ENCODE data around the gene RPTOR. TPM values are rescaled to one million over a fixed set of nuclear protein-coding genes. Genes with fewer than 3 reads are reported as not detected.

RPTOR gene
- polyA plus RNA-seq, 1 donor (not counting 4 experiments of a cell fraction or from before 2014, with no cell fraction given), result 4.0 TPM

DNA sequence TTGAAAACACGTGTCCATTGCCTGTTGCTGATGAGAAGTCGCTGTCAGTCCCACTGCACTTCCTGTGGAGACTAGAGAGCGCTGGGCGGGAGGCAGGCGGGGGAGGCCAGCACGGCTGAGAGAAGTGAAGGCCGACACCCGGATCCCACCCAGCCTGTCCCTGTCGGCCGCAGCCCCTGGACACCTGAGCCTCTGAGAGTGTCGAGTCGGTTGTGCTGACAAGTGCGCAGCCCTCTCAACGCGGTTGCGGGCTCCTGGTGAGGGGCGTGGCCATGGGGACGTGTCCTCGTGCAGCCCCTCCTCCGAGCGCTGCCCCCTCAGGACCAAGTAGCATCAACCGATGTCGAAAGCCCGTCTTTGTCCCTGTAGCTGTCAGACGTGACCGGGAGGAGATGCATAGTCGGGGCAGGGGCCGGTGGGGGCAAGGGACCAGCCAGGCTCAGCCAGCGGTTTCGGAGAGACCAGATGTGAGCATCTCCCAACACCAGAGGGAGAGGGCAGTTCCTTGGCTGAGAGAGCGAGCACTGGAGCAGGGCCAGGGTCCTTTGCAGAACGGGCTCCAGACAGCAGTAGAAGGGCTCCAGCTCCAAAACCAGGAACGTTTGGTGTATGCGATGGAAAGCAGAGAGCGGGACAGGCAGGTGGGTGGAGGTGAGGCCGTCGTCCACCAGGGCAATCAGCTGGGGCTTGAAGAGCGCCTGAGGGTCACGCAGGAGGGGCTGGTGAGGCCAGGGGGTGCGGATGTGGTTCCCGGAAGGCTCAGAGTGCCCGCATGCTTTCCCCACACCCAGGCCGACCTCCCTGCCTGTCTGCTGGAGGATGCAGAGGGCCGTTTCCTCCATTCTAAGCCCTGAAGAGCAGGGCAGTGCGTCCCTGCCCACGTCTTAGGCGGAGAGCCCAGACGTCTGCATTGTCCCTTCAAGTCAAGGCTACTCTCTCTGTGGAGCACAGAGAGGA is 403.7 kb downstream of the RPTOR start:
- no peaks in the 10 kb centered on the region for H3K27me3 ChIP-seq (ENCODE audit: control insufficient read depth, extremely low read depth, insufficient read depth, low read length)
- H3K9me1 ChIP-seq (ENCODE audit: control insufficient read depth, extremely low read depth, insufficient read depth, low read length), result no peaks in the 10 kb centered on the region
- H3K4me1 ChIP-seq (ENCODE audit: control insufficient read depth, extremely low read depth, insufficient read depth, low read length), result no peaks in the 10 kb centered on the region
- H3K9me3 ChIP-seq (ENCODE audit: control insufficient read depth, low read depth, low read length), result no peaks in the 10 kb centered on the region
- no peak overlapping the region for H2AFZ ChIP-seq (ENCODE audit: control insufficient read depth, low read length)
- H3K79me2 ChIP-seq (ENCODE audit: control insufficient read depth, insufficient read depth, low read length), result no peaks in the 10 kb centered on the region
- H3K9ac ChIP-seq (ENCODE audit: control insufficient read depth, extremely low read depth, insufficient read depth, low read length), result no peak overlapping the region
- peaks cover 4 to 13% of the 10 kb centered on the region in 2 experiments for H3K36me3 ChIP-seq (ENCODE audit: control insufficient read depth in 2 of 2, extremely low read depth in 1 of 2, insufficient read depth in 2 of 2, low read length in 2 of 2)
- DNase-seq (ENCODE audit: low read depth, low spot score) (no peak), FAIRE-seq (no peak)
- no peaks in the 10 kb centered on the region for H4K20me1 ChIP-seq (ENCODE audit: control insufficient read depth, extremely low read depth, insufficient read depth, low read length)
- no peak overlapping the region for H3K27ac ChIP-seq (ENCODE audit: control insufficient read depth, insufficient read depth, low read length)
- H3K4me2 ChIP-seq (ENCODE audit: control insufficient read depth, extremely low read depth, insufficient read depth, low read depth, low read length), result no peak overlapping the region
- dilution Hi-C loops (cut with MboI; ENCODE audit: extremely low pct_ligation_motif_present, low sequenced_read_pairs), result no loop called here
- H3K4me3 ChIP-seq (ENCODE audit: control insufficient read depth in 2 of 3, extremely low read depth in 1 of 3, insufficient read depth in 2 of 3, low read depth in 1 of 3, low read length in 3 of 3), result no peak overlapping the region
- no peak for TF ChIP-seq EZH2 (IDR thresholded peaks at IDR 0.05; ENCODE audit: low read length)
- TF ChIP-seq, protein P1, sequence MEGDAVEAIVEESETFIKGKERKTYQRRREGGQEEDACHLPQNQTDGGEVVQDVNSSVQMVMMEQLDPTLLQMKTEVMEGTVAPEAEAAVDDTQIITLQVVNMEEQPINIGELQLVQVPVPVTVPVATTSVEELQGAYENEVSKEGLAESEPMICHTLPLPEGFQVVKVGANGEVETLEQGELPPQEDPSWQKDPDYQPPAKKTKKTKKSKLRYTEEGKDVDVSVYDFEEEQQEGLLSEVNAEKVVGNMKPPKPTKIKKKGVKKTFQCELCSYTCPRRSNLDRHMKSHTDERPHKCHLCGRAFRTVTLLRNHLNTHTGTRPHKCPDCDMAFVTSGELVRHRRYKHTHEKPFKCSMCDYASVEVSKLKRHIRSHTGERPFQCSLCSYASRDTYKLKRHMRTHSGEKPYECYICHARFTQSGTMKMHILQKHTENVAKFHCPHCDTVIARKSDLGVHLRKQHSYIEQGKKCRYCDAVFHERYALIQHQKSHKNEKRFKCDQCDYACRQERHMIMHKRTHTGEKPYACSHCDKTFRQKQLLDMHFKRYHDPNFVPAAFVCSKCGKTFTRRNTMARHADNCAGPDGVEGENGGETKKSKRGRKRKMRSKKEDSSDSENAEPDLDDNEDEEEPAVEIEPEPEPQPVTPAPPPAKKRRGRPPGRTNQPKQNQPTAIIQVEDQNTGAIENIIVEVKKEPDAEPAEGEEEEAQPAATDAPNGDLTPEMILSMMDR (optimal IDR thresholded peaks at IDR 0.05 in 1 of 3, IDR thresholded peaks at IDR 0.05 in 1 of 3, conservative IDR thresholded peaks at IDR 0.05 in 1 of 3; ENCODE audit: extremely low read depth in 1 of 3, insufficient read depth in 2 of 3, low read length in 3 of 3), result no peak

DNA sequence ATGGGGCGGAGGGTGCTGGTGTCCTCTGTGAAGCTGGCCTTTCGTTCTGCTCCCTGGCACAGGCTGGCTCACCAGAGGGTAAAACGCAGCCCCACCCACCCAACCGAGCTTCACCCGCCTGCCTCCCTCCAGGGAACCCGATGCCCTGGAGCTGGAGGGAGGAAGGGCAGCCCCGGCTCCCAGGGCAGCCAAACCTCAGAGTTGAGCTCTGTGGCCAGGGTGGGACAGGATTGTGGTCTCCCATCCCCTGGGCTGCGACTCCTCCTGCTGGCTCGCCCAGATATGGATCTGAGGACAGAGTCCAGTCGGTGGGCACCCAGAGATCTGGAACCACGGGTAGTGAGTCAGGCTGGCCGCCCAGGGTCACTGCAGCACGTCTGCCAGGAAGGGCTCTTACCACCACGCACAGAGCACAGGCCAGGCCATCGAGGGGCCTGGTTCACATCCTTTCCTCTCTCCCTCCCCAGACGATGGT is 404.4 kb downstream of the RPTOR start:
- H2AFZ ChIP-seq (ENCODE audit: control insufficient read depth, low read length), result no peak overlapping the region
- TF ChIP-seq EZH2 (IDR thresholded peaks at IDR 0.05; ENCODE audit: low read length), result no peak
- TF ChIP-seq, protein P1 (optimal IDR thresholded peaks at IDR 0.05 in 1 of 3, IDR thresholded peaks at IDR 0.05 in 1 of 3, conservative IDR thresholded peaks at IDR 0.05 in 1 of 3; ENCODE audit: extremely low read depth in 1 of 3, insufficient read depth in 2 of 3, low read length in 3 of 3), result no peak
- no peaks in the 10 kb centered on the region for H3K4me1 ChIP-seq (ENCODE audit: control insufficient read depth, extremely low read depth, insufficient read depth, low read length)
- H3K9me1 ChIP-seq (ENCODE audit: control insufficient read depth, extremely low read depth, insufficient read depth, low read length), result no peaks in the 10 kb centered on the region
- no peaks in the 10 kb centered on the region for H3K9me3 ChIP-seq (ENCODE audit: control insufficient read depth, low read depth, low read length)
- no peak overlapping the region for H3K9ac ChIP-seq (ENCODE audit: control insufficient read depth, extremely low read depth, insufficient read depth, low read length)
- H3K4me3 ChIP-seq (ENCODE audit: control insufficient read depth in 2 of 3, extremely low read depth in 1 of 3, insufficient read depth in 2 of 3, low read depth in 1 of 3, low read length in 3 of 3), result no peak overlapping the region
- no peaks in the 10 kb centered on the region for H4K20me1 ChIP-seq (ENCODE audit: control insufficient read depth, extremely low read depth, insufficient read depth, low read length)
- H3K36me3 ChIP-seq (ENCODE audit: control insufficient read depth in 2 of 2, extremely low read depth in 1 of 2, insufficient read depth in 2 of 2, low read length in 2 of 2), result peaks cover 4 to 13% of the 10 kb centered on the region in 2 experiments
- H3K27ac ChIP-seq (ENCODE audit: control insufficient read depth, insufficient read depth, low read length), result no peak overlapping the region
- H3K4me2 ChIP-seq (ENCODE audit: control insufficient read depth, extremely low read depth, insufficient read depth, low read depth, low read length), result no peak overlapping the region
- H3K27me3 ChIP-seq (ENCODE audit: control insufficient read depth, extremely low read depth, insufficient read depth, low read length), result no peaks in the 10 kb centered on the region
- FAIRE-seq (no peak), DNase-seq (ENCODE audit: low read depth, low spot score) (no peak)
- dilution Hi-C loops (cut with MboI; ENCODE audit: extremely low pct_ligation_motif_present, low sequenced_read_pairs), result no loop called here
- no peaks in the 10 kb centered on the region for H3K79me2 ChIP-seq (ENCODE audit: control insufficient read depth, insufficient read depth, low read length)

Data from keratinocyte (primary cell).